A549 (cell line): Measurements from ENCODE around the gene RAB8A. TPM values are rescaled to one million over a fixed set of nuclear protein-coding genes. Genes with fewer than 3 reads are reported as not detected.

Experiments used
- ATAC-seq, 2 experiments: fragments of 200-7000 bp in 1 of 2; fragments of >200 bp in 1 of 2; cut with Nextera tagmentation in 1 of 2; cut with Tn5 transposase in 1 of 2; 3 replicates each; pipeline versions ENCODE4 v1.8.0 to v1.9.1; 2018 to 2020; ENCODE audit warnings: mild to moderate bottlenecking in 1 of 2, moderate library complexity in 1 of 2
- CTCF ChIA-PET: fragments of 300-600 bp; sonication (Branson Sonifier 250); formaldehyde crosslinking; extraction: SDS; loops from one replicate; lab custom pipeline; 2021; ENCODE audit warnings: antibody characterized with exemption, inconsistent platforms; lab: Yijun Ruan, JAX
- POLR2A ChIA-PET: fragments of 350-600 bp; formaldehyde crosslinking; extraction: SDS; loops from one replicate; lab custom pipeline; 2021; ENCODE audit warnings: antibody characterized with exemption, inconsistent platforms; lab: Yijun Ruan, JAX
- DNase-seq, 2 experiments: peaks; one replicate each; pipeline versions ENCODE4 v3.0.0 to v3.0.0-alpha.2; 2011 to 2016; ENCODE audit warnings: low read depth in 1 of 2, low spot score in 1 of 2
- FAIRE-seq: peaks from 2 replicates; lab custom pipeline; 2011; peaks lifted over from hg19 to GRCh38; lab: Jason Lieb, UNC
- H3K27ac ChIP-seq, 2 experiments: fragments of >200 bp; sonication (Bioruptor Twin); formaldehyde crosslinking; 3 replicates each; pipeline ENCODE4 v1.5.1; 2016 to 2017
- H3K4me1 ChIP-seq: fragments of >200 bp; sonication (Bioruptor Twin); formaldehyde crosslinking; 3 replicates; pipeline ENCODE4 v1.6.1; 2016
- H3K4me2 ChIP-seq: fragments of >200 bp; sonication (Bioruptor Twin); formaldehyde crosslinking; 3 replicates; pipeline ENCODE4 v1.6.1; 2016
- H3K4me3 ChIP-seq: fragments of >200 bp; sonication (Bioruptor Twin); formaldehyde crosslinking; 3 replicates; pipeline ENCODE4 v1.5.1; 2016
- H3K9me3 ChIP-seq: fragments of >200 bp; sonication (Bioruptor Twin); formaldehyde crosslinking; 3 replicates; pipeline ENCODE4 v1.6.1; 2016
- CEBPB ChIP-seq, 2 experiments: fragments of >200 bp in 1 of 2; sonication (Bioruptor Twin) in 1 of 2; formaldehyde crosslinking in 1 of 2; IDR thresholded peaks; 2 replicates each; pipeline ENCODE4 v1.6.1; 2012 to 2016
- CHD2 ChIP-seq: fragments of 150-350 bp; IDR thresholded peaks from 2 replicates; pipeline ENCODE4 v1.6.1; 2014; ENCODE audit warnings: low read length; ENCODE audit not compliant: partially characterized antibody
- CHD4 ChIP-seq: fragments of 200-600 bp; sonication (generic); IDR thresholded peaks from 2 replicates; pipeline ENCODE4 v1.6.1; 2016; ENCODE audit warnings: antibody characterized with exemption, mild to moderate bottlenecking, borderline replicate concordance
- EHF ChIP-seq: fragments of 250-450 bp; sonication (Bioruptor Pico); IDR thresholded peaks from 2 replicates; pipeline ENCODE4 v1.5.0; 2020; ENCODE audit warnings: mild to moderate bottlenecking
- EHMT2 ChIP-seq: fragments of 200-600 bp; sonication (generic); IDR thresholded peaks from 2 replicates; pipeline ENCODE4 v1.6.1; 2016; ENCODE audit warnings: antibody characterized with exemption, low read depth, mild to moderate bottlenecking, moderate library complexity
- FOSB ChIP-seq: fragments of 250-450 bp; sonication (Bioruptor Pico); IDR thresholded peaks from 2 replicates; pipeline ENCODE4 v1.5.0; 2020; ENCODE audit warnings: mild to moderate bottlenecking, moderate library complexity
- HDAC2 ChIP-seq: fragments of 200-600 bp; sonication (generic); IDR thresholded peaks from 2 replicates; pipeline ENCODE4 v1.6.1; 2016
- HOXA7 ChIP-seq: fragments of 250-450 bp; sonication (Bioruptor Pico); IDR thresholded peaks from 2 replicates; pipeline ENCODE4 v1.5.0; 2020; ENCODE audit warnings: mild to moderate bottlenecking, moderate library complexity
- JUN ChIP-seq, 2 experiments: fragments of >200 bp; sonication (Bioruptor Twin); formaldehyde crosslinking; IDR thresholded peaks; 2 replicates in 1 of 2; 3 replicates in 1 of 2; pipeline ENCODE4 v1.6.1; 2016 to 2017
- JUNB ChIP-seq: fragments of >200 bp; sonication (Bioruptor Twin); formaldehyde crosslinking; IDR thresholded peaks from 2 replicates; pipeline ENCODE4 v1.6.1; 2016
- KDM1A ChIP-seq: fragments of 200-600 bp; sonication (generic); IDR thresholded peaks from 2 replicates; pipeline ENCODE4 v1.6.1; 2016; ENCODE audit warnings: low read depth, mild to moderate bottlenecking
- MAZ ChIP-seq: fragments of 150-350 bp; IDR thresholded peaks from 2 replicates; pipeline ENCODE4 v1.6.1; 2014; ENCODE audit warnings: antibody characterized with exemption, low read depth, low read length, borderline replicate concordance
- NFE2L2 ChIP-seq: fragments of 150-350 bp; conservative IDR thresholded peaks from 2 replicates; pipeline ENCODE4 v1.6.1; 2014; ENCODE audit warnings: low read length
- NR3C1 ChIP-seq: fragments of >200 bp; sonication (Bioruptor Twin); formaldehyde crosslinking; IDR thresholded peaks from 3 replicates; pipeline ENCODE4 v1.6.1; 2017
- POLR2A ChIP-seq: IDR thresholded peaks from 2 replicates; pipeline ENCODE4 v1.6.1; 2012; ENCODE audit warnings: mild to moderate bottlenecking, low read length
- POLR2AphosphoS2 ChIP-seq: conservative IDR thresholded peaks from 2 replicates; pipeline ENCODE4 v1.6.1; 2012; ENCODE audit warnings: low read length, improper control_type of control experiment, inconsistent platforms
- RCOR1 ChIP-seq: fragments of 150-350 bp; IDR thresholded peaks from 2 replicates; pipeline ENCODE4 v1.6.1; 2014; ENCODE audit warnings: antibody characterized with exemption, low read length, low read depth
- SMC3 ChIP-seq: fragments of >200 bp; sonication (Bioruptor Twin); formaldehyde crosslinking; IDR thresholded peaks from 3 replicates; pipeline ENCODE4 v1.6.1; 2018; ENCODE audit warnings: inconsistent platforms
- SREBF2 ChIP-seq: fragments of 450-650 bp; IDR thresholded peaks from 2 replicates; pipeline ENCODE4 v1.6.1; 2014; ENCODE audit warnings: mild to moderate bottlenecking, moderate library complexity
- ZC3H11A ChIP-seq: fragments of 450-650 bp; IDR thresholded peaks from 2 replicates; pipeline ENCODE4 v1.6.1; 2014; ENCODE audit warnings: antibody characterized with exemption, mild to moderate bottlenecking
- ZFP36 ChIP-seq: fragments of 450-650 bp; IDR thresholded peaks from 2 replicates; pipeline ENCODE4 v1.6.1; 2014; ENCODE audit warnings: borderline replicate concordance; ENCODE audit not compliant: partially characterized antibody
- WGBS: methylation state at CpG from one replicate; pipeline ENCODE4 v1.1.6; 2017; ENCODE audit errors: missing lambda C conversion rate; 5-methylcytosine and 5-hydroxymethylcytosine counted together
- polyA plus RNA-seq, 4 experiments: library from polyadenylated mRNA; depleted of rRNA in 3 of 4; stranded (reverse); fragments of >200 nt; fragmentation: RNase III in 1 of 4; extraction: RNeasy Plus Mini Kit Qiagen cat#74134 plus additional on column Dnase treatment in 1 of 4; gene quantifications; 2 replicates in 3 of 4; 3 replicates in 1 of 4; pipeline ENCODE4 v1.2.3, GENCODE V29; 2011 to 2017
- TF ChIP-seq, protein P1 (sequence below): fragments of 200-600 bp; sonication (generic); IDR thresholded peaks from 2 replicates; pipeline ENCODE4 v1.6.1; 2016; ENCODE audit warnings: antibody characterized with exemption, mild to moderate bottlenecking, moderate library complexity
- TF ChIP-seq, protein P2 (sequence below): fragments of 250-450 bp; sonication (Bioruptor Pico); IDR thresholded peaks from 2 replicates; pipeline ENCODE4 v1.5.0; 2020; ENCODE audit warnings: low read depth, mild to moderate bottlenecking, moderate library complexity
- TF ChIP-seq, protein P3 (sequence below): IDR thresholded peaks from 2 replicates; pipeline ENCODE4 v1.6.1; 2012
- TF ChIP-seq, protein P4 (sequence below): IDR thresholded peaks from 2 replicates; pipeline ENCODE4 v1.6.1; 2012
- TF ChIP-seq, protein P5 (sequence below): fragments of >200 bp; sonication (Bioruptor Twin); formaldehyde crosslinking; IDR thresholded peaks from 3 replicates; pipeline ENCODE4 v1.5.1; 2016

RAB8A gene
- polyA plus RNA-seq, 2 of the 4 experiments (the other 2 are of a cell fraction): 89.2 to 91.4 TPM

DNA sequence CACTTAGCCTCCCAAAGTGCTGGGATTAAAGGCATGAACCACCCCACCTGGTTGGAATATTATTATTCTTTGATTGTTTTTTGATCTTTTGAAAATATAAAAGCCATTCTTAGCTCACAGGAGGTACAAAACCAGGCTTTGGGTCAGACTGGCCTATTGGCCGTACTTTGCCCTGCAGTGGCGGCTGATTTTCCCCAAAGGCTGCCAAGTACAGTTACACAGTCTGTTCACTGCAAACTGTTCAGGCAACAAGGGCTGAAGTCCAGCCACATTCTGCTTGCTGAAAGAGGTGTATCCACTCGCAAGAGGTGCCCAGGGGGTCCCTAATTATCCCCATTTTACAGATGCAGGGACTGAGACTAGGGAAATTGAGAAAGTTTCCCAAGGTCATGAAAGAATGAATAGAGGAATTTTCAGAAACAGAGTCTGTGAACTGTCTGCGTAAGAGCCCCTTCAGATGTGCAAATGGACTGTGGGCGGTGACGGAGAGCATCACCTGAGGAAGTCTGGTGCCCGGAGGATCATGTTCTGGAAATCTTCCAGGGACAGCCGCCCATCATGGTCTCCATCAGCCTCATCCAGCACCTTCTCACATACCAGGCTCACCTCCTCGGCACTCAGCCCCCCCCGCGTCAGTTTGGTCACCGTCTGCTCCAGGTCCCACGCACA is 52.7 kb downstream of the RAB8A start:
- POLR2A ChIA-PET: no interaction called here
- Histone ChIP-seq H3K4me1 (peaks cover 29% of the 10 kb centered on the region), H3K4me2 (no peak overlapping the region), H3K4me3 (no peak overlapping the region), H3K27ac (no peak overlapping the region; a peak in 1 of 6 replicates), H3K9me3 (no peaks in the 10 kb centered on the region)
- ATAC-seq: no peak
- TF ChIP-seq ZC3H11A: no peak
- no peak for TF ChIP-seq HDAC2
- TF ChIP-seq, protein P1, sequence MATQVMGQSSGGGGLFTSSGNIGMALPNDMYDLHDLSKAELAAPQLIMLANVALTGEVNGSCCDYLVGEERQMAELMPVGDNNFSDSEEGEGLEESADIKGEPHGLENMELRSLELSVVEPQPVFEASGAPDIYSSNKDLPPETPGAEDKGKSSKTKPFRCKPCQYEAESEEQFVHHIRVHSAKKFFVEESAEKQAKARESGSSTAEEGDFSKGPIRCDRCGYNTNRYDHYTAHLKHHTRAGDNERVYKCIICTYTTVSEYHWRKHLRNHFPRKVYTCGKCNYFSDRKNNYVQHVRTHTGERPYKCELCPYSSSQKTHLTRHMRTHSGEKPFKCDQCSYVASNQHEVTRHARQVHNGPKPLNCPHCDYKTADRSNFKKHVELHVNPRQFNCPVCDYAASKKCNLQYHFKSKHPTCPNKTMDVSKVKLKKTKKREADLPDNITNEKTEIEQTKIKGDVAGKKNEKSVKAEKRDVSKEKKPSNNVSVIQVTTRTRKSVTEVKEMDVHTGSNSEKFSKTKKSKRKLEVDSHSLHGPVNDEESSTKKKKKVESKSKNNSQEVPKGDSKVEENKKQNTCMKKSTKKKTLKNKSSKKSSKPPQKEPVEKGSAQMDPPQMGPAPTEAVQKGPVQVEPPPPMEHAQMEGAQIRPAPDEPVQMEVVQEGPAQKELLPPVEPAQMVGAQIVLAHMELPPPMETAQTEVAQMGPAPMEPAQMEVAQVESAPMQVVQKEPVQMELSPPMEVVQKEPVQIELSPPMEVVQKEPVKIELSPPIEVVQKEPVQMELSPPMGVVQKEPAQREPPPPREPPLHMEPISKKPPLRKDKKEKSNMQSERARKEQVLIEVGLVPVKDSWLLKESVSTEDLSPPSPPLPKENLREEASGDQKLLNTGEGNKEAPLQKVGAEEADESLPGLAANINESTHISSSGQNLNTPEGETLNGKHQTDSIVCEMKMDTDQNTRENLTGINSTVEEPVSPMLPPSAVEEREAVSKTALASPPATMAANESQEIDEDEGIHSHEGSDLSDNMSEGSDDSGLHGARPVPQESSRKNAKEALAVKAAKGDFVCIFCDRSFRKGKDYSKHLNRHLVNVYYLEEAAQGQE: no peak
- TF ChIP-seq, protein P2, sequence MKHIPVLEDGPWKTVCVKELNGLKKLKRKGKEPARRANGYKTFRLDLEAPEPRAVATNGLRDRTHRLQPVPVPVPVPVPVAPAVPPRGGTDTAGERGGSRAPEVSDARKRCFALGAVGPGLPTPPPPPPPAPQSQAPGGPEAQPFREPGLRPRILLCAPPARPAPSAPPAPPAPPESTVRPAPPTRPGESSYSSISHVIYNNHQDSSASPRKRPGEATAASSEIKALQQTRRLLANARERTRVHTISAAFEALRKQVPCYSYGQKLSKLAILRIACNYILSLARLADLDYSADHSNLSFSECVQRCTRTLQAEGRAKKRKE: no peak
- TF ChIP-seq POLR2A: no peak
- no peak for TF ChIP-seq CHD4
- TF ChIP-seq MAZ: no peak
- no peak for TF ChIP-seq KDM1A
- no peak for TF ChIP-seq EHF
- TF ChIP-seq NFE2L2: no peak
- TF ChIP-seq HOXA7 (CRISPR knock-in tag): no peak
- no peak for TF ChIP-seq JUN (IDR thresholded peaks at IDR 0.05)
- no peak for TF ChIP-seq SMC3
- TF ChIP-seq CHD2: no peak
- no peak for TF ChIP-seq SREBF2
- TF ChIP-seq, protein P3, sequence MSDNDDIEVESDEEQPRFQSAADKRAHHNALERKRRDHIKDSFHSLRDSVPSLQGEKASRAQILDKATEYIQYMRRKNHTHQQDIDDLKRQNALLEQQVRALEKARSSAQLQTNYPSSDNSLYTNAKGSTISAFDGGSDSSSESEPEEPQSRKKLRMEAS: no peak
- TF ChIP-seq NR3C1: no peak
- no peak for TF ChIP-seq POLR2AphosphoS2
- no peak for TF ChIP-seq ZFP36
- TF ChIP-seq, protein P4, sequence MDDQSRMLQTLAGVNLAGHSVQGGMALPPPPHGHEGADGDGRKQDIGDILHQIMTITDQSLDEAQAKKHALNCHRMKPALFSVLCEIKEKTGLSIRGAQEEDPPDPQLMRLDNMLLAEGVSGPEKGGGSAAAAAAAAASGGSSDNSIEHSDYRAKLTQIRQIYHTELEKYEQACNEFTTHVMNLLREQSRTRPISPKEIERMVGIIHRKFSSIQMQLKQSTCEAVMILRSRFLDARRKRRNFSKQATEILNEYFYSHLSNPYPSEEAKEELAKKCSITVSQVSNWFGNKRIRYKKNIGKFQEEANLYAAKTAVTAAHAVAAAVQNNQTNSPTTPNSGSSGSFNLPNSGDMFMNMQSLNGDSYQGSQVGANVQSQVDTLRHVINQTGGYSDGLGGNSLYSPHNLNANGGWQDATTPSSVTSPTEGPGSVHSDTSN: no peak
- 84% methylated on average over 12 of the region's 13 CpGs for WGBS
- DNase-seq: no peak
- no peak for FAIRE-seq
- CTCF ChIA-PET: interaction anchor here (0.7 to 1.5 kb wide), 3 partner anchors 12 to 123 kb away, joined by 3 read pairs; no protein-coding TSS in a partner anchor

DNA sequence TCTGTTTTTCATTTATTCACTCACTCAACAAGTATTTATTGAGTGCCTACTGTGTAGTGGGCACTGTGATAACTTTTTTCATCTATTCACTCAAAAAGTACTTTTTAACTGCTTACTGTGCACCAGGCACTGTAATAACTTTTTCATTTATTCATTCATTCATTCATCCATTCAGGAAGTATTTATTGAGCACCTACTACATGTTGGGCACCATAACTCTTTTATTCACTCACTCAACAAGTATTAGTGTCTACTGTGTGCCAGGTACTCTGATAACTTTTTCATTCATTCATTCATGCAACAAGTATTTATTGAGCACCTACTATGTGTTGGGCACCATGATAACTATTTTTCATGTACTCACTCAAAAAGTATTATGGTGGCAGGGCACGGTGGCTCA is 54.7 kb downstream of the RAB8A start:
- no peak for ATAC-seq
- Histone ChIP-seq H3K4me2 (no peak overlapping the region), H3K4me3 (no peak overlapping the region), H3K9me3 (no peaks in the 10 kb centered on the region), H3K4me1 (peaks cover 18% of the 10 kb centered on the region), H3K27ac (no peak overlapping the region)
- ChIA-PET POLR2A (no interaction called here), CTCF (no interaction called here)
- 83% methylated on average over 1 of the region's 1 CpG for WGBS
- DNase-seq: no peak
- no peak for FAIRE-seq
- TF ChIP-seq, protein P5, sequence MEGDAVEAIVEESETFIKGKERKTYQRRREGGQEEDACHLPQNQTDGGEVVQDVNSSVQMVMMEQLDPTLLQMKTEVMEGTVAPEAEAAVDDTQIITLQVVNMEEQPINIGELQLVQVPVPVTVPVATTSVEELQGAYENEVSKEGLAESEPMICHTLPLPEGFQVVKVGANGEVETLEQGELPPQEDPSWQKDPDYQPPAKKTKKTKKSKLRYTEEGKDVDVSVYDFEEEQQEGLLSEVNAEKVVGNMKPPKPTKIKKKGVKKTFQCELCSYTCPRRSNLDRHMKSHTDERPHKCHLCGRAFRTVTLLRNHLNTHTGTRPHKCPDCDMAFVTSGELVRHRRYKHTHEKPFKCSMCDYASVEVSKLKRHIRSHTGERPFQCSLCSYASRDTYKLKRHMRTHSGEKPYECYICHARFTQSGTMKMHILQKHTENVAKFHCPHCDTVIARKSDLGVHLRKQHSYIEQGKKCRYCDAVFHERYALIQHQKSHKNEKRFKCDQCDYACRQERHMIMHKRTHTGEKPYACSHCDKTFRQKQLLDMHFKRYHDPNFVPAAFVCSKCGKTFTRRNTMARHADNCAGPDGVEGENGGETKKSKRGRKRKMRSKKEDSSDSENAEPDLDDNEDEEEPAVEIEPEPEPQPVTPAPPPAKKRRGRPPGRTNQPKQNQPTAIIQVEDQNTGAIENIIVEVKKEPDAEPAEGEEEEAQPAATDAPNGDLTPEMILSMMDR: no peak
- TF ChIP-seq KDM1A (no peak), RCOR1 (no peak), EHF (no peak), FOSB (CRISPR knock-in tag) (no peak), JUNB (no peak), CEBPB (IDR thresholded peaks at IDR 0.05) (no peak), EHMT2 (no peak)
- TF ChIP-seq, protein P2: no peak
